Motor neuron (in vitro differentiated cells): ENCODE measurements around the gene TMEM60. TPM values are rescaled to one million over a fixed set of nuclear protein-coding genes. Genes with fewer than 3 reads are reported as not detected.

ENCODE experiments used
- ATAC-seq, 8 experiments: fragments of 200-7000 bp; cut with Tn5 transposase; replicated peaks in 6 of 8; 2 replicates each; pipeline ENCODE4 v1.8.0; 2021; ENCODE audit warnings: mild to moderate bottlenecking in 8 of 8, moderate library complexity in 8 of 8
- H3K27ac ChIP-seq, 2 donors: fragments of 250-450 bp; sonication (Bioruptor Pico); 2 replicates each; pipeline ENCODE4 v1.9.0; 2021; ENCODE audit warnings: antibody characterized with exemption in 2 of 2, mild to moderate bottlenecking in 2 of 2, moderate library complexity in 1 of 2
- H3K4me1 ChIP-seq, 2 donors: fragments of 250-450 bp; sonication (Bioruptor Pico); replicated peaks in 1 of 2; 2 replicates each; pipeline ENCODE4 v1.6.1; 2021; ENCODE audit warnings: antibody characterized with exemption in 2 of 2, mild to moderate bottlenecking in 2 of 2, moderate library complexity in 1 of 2
- H3K4me3 ChIP-seq, 5 donors: fragments of 250-450 bp; sonication (Bioruptor Pico); 2 replicates each; pipeline ENCODE4 v1.9.0; 2021; ENCODE audit warnings: antibody characterized with exemption in 5 of 5, mild to moderate bottlenecking in 5 of 5, moderate library complexity in 4 of 5
- WGBS, 10 experiments: fragments of 450-650 bp; shearing (Covaris generic); methylation state at CpG; one replicate each; pipeline ENCODE4 v1.0.0; 2022; 5-methylcytosine and 5-hydroxymethylcytosine counted together
- in situ Hi-C, 9 experiments: fragments of 400-800 bp; cut with MboI; loops; one replicate each; pipeline ENCODE4 v1.15.0; 2021; ENCODE audit warnings: low sequenced_read_pairs in 9 of 9, low pct_unique_long_range_greater_than_20kb in 2 of 9; ENCODE audit not compliant: unreplicated experiment in 9 of 9
- total RNA-seq, 8 experiments: library from RNA; unstranded; fragments of 300-600 nt; gene quantifications; 2 replicates each; pipeline versions ENCODE4 v1.2.3 to v1.2.4, GENCODE V29; 2022

The TMEM60 gene
- total RNA-seq, 8 experiments from 2014 or later = 17.0 to 28.2 (median 20.4) TPM

GRCh38 chr7:77753173-77753572 is 45.1 kb downstream of the TMEM60 start:
- in situ Hi-C loops = loop anchor here in 6 of 9 experiments (25.0 kb wide), 1 partner anchor 91 kb away; no protein-coding TSS in a partner anchor
- 0 to 90% (median 78%) methylated on average over 1 of the region's 1 CpG; no CpG with 5 or more reads in 3 of the 10 experiments for WGBS, 10 experiments
- no peak overlapping the region for H3K4me3 ChIP-seq
- ATAC-seq = no peak
- no peak overlapping the region for H3K27ac ChIP-seq
- no peaks in the 10 kb centered on the region for H3K4me1 ChIP-seq

- in situ Hi-C loops = loop anchor here in 6 of 9 experiments (25.0 kb wide), 1 partner anchor 90 kb away; no protein-coding TSS in a partner anchor
- 57 to 100% (median 77%) methylated on average over 1 to 2 of the region's 2 CpGs; no CpG with 5 or more reads in 4 of the 10 experiments for WGBS, 10 experiments
Observed at GRCh38 chr7:77752016-77752415, 46.2 kb downstream of the TMEM60 start.

GRCh38 chr7:77747718-77748117 is 50.5 kb downstream of the TMEM60 start:
- Histone ChIP-seq H3K4me1 (no peaks in the 10 kb centered on the region), H3K27ac (no peak overlapping the region), H3K4me3 (no peak overlapping the region)
- in situ Hi-C loops = no loop called here
- WGBS, 10 experiments = 40 to 100% (median 86%) methylated on average over 1 of the region's 1 CpG; no CpG with 5 or more reads in 2 of the 10 experiments
- no peak for ATAC-seq

More at GRCh38 chr7:77752016-77752415, 46.2 kb downstream of the TMEM60 start:
- H3K4me3 ChIP-seq = no peak overlapping the region
- H3K4me1 ChIP-seq = no peaks in the 10 kb centered on the region
- no peak for ATAC-seq
- H3K27ac ChIP-seq = no peak overlapping the region

GRCh38 chr7:77747178-77747577 is 51.1 kb downstream of the TMEM60 start:
- no peak overlapping the region for H3K4me3 ChIP-seq
- no peak for ATAC-seq
- in situ Hi-C loops = no loop called here
- 75 to 100% (median 100%) methylated on average over 1 to 2 of the region's 2 CpGs; no CpG with 5 or more reads in 2 of the 10 experiments for WGBS, 10 experiments
- H3K4me1 ChIP-seq = no peaks in the 10 kb centered on the region
- H3K27ac ChIP-seq = no peak overlapping the region

GRCh38 chr7:77746824-77747165 is 51.4 kb downstream of the TMEM60 start:
- Histone ChIP-seq H3K4me1 (no peaks in the 10 kb centered on the region), H3K27ac (no peak overlapping the region), H3K4me3 (no peak overlapping the region)
- in situ Hi-C loops = no loop called here
- WGBS, 10 experiments = 100% methylated on average over 1 of the region's 2 CpGs; no CpG with 5 or more reads in 9 of the 10 experiments
- no peak for ATAC-seq

- WGBS, 10 experiments = 84 to 100% (median 100%) methylated on average over 1 to 5 of the region's 6 CpGs; no CpG with 5 or more reads in 1 of the 10 experiments
- in situ Hi-C loops = no loop called here
- H3K27ac ChIP-seq = no peak overlapping the region
- H3K4me3 ChIP-seq = no peak overlapping the region
- no peak for ATAC-seq
- H3K4me1 ChIP-seq = no peaks in the 10 kb centered on the region
Observed at GRCh38 chr7:77746164-77746823, 51.9 kb downstream of the TMEM60 start.

- no peak overlapping the region for H3K27ac ChIP-seq
- no peak for ATAC-seq
- 92 to 100% (median 93%) methylated on average over 1 to 4 of the region's 4 CpGs; no CpG with 5 or more reads in 5 of the 10 experiments for WGBS, 10 experiments
- H3K4me3 ChIP-seq = no peak overlapping the region
- in situ Hi-C loops = no loop called here
- no peaks in the 10 kb centered on the region for H3K4me1 ChIP-seq
Observed at GRCh38 chr7:77745746-77746145, 52.5 kb downstream of the TMEM60 start.

Other genes starting within 250 kb of the TMEM60 start
- gene RSBN1L, start 102.0 kb downstream of the TMEM60 start, total RNA-seq = 10 to 100 TPM in 7 of 8 experiments, 1 to 10 TPM in 1; 8.2 to 24.5 (median 20.0) TPM
- gene PHTF2, start 339 bp upstream of the TMEM60 start, total RNA-seq = 10 to 100 TPM; 15.9 to 36.9 (median 19.4) TPM